NCI-H1930 (cell line): Measurements from ENCODE around the gene TMEM260.
A peak's percentile ranks its signal among the peaks of the same experiment; 100 is the strongest.
"Not testable (repeated sequence)": the region's sequence is repeated elsewhere in the genome, so short reads cannot be mapped to it uniquely, and the experiment has no call there.

Experiments
- DNase-seq, 2 experiments: peaks; one replicate each; lab custom pipeline; 2025; lab: John Stamatoyannopoulos, UW

Gene TMEM260

GRCh38 chr14:56598519-56598918 is 18.9 kb downstream of the TMEM260 start:
- DNase-seq: no peak

DNA sequence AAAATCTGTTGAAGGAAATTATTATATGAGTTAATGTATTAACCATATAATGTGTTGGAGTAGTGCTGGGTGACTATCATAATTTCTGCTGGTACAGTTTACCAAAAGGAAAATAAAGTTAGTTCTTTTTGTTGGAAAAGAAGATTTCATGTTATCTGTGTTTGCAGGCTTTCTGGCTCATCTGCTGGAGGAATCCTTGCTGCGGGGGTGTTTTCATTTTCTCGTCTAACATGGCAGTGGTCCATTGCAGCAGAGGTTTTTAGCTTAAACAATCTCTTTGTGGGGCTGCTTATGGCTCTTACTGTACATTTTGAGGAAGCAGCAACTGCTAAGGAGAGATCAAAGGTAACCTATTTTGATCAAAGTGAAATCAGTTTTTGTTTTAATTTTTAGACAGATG is 24.1 kb downstream of the TMEM260 start:
- DNase-seq: no peak

GRCh38 chr14:56608689-56609088 is 29.1 kb downstream of the TMEM260 start:
- peak; percentile 4 to 80 for DNase-seq

GRCh38 chr14:56611663-56612062 is 32.1 kb downstream of the TMEM260 start:
- not testable (repeated sequence) for DNase-seq

DNA sequence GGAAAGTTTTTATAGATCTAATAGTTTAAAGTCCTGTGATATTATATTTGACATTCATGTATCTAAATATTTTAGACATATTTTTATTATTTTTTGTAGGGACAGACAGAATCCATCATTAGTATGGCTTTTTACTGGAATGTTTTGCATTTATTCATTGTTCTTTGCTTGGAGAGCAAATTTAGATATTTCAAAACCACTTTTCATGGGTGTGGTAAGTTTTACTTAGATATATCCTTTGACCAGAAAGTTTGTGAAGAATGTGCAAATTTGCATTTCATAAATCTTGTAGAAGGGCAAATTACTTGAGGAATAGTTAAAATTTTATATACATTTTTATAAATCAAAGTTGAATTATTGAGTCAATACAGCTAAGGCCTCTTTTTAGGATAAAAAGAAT is 37.5 kb downstream of the TMEM260 start:
- DNase-seq: no peak

- no peak for DNase-seq
These were observed 51.1 kb downstream of the TMEM260 start for GRCh38 chr14:56630707-56631106.

DNA sequence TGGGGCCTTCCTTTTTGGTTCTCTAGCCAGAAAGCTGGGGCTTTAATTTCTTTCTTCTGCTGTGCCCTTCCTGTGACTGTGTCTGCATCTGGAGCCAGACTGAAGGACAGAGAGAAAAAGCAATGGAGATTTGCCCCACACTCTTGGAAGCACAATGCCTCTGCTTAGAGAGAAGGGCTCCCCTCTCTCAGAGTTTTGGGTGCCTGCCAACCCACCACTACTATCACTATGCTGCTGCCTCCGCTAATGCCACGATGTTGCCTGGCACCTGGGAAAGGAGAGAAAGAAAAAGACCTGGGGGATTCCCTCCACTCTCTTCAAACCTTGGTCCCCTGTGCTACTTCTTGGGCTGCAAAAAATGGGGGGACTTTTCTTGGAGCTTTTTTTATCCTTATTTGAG is 52.6 kb downstream of the TMEM260 start:
- DNase-seq: no peak

GRCh38 chr14:56633544-56633943 is 53.9 kb downstream of the TMEM260 start:
- DNase-seq: no peak

DNA sequence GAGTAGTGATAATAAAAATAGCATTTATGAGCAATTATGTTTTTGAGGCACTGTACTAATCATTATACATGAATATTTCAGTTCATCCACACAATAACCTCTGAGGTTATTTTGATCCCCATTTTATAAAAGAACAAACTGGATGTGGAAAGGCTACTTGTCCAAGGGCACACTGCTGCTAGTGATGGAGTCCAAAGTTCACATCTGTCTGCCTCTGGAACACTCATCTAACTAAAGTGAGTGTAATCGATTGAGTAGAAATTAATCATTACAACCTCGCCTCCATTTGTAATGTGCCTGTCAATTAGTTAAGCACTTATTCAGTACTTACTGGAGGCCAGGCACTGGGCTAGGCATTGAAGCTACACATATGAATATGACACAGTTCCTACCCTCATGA is 55.4 kb downstream of the TMEM260 start:
- DNase-seq: no peak

GRCh38 chr14:56647493-56647892 is 67.9 kb downstream of the TMEM260 start:
- DNase-seq: no peak

GRCh38 chr14:56648508-56649301 is 69.1 kb downstream of the TMEM260 start:
- peak in 1 of 2 experiments; percentile 67 for DNase-seq

DNA sequence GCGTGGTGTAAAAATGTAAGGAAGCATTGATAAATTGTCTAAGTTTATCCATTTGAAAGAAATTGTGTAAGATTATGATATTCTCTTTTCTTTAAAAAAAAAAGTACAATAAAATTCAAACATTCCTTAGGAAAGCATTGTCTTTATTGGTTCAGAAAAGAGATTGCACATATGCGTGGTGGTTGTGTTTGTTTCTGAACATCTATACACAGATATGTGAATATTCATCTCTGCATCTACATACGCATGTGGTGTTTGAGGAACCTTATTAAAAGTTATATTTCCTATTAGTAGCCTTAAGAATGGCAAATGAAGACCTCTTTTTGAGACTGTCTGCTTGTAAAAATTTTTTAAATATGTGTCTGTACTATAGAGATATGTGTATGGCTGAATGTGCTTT is 69.8 kb downstream of the TMEM260 start:
- no peak for DNase-seq

- DNase-seq: no peak
These were observed 70.5 kb downstream of the TMEM260 start for GRCh38 chr14:56650048-56650447.

- no peak for DNase-seq
These were observed 71.4 kb downstream of the TMEM260 start for GRCh38 chr14:56650979-56651378.

DNA sequence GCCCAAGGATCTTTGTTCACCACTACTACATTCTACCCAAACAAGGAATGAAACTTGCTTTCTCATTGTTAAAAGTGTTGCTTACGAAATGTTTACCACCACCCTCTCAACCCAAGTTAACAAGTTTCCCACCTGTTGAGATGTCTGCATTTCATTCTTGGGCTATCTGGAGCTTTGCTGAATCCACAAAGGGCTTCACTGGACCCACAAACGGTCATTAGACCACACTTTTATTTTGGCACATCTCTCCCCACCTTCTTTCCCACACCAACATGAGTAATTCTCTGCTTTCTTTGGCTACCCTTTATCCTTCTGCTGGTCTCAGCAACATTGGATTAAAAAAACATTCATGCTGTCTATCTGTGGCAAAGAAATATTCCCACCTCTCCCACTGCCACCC is 78.0 kb downstream of the TMEM260 start:
- DNase-seq: no peak

DNA sequence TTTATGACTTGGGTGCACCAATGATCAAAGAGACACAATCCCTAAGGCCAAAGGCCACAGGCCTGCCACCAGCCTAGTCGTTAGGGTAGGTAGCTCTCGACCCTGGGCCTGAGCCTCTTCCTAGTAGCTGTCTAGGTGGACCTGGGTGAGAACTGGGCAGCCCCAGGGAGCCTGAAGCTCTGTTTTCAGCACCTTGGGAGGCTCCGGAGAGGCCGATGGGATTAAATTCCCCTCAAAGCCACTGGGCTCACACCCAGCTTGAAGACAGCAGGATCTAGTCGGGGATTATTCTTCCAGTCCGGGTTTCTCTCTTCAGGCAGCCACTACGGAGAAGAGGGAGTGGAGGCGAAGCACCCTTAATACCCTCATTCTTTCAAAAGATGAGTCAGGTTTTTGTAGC is 79.8 kb downstream of the TMEM260 start:
- DNase-seq: no peak

GRCh38 chr14:56659964-56660551 is 80.5 kb downstream of the TMEM260 start:
- DNase-seq: no peak

GRCh38 chr14:56660677-56661389 is 81.2 kb downstream of the TMEM260 start:
- DNase-seq: no peak

GRCh38 chr14:56661478-56661877 is 81.9 kb downstream of the TMEM260 start:
- DNase-seq: no peak

DNA sequence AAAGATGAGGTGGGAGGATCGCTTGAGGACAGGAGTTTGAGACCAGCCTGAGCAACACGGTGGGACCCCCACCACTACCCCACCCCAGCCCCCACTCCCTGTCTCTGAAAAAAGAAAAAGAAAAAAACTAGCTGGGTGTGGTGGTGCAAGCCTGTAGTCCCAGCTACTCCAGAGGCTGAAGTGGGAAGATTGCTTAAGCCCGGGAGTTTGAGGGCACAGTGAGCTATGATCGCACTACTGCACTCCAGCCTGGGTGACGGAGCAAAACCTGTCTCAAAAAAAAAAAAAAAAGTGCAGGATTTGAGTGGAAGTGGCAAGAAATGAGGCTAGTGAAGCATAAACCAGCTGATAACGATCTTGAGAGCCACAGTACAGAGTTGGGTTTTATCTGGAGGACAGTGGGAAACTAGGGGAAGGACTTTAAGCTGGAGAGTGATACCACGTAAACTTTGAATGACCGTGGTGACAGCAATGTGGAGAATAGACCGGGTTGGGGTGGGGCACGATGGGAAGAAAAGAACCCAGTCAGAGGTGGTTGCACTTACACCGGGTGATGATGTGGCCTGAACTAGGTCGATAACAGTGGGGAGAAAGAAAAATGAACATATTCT is 85.3 kb downstream of the TMEM260 start:
- no peak for DNase-seq

DNA sequence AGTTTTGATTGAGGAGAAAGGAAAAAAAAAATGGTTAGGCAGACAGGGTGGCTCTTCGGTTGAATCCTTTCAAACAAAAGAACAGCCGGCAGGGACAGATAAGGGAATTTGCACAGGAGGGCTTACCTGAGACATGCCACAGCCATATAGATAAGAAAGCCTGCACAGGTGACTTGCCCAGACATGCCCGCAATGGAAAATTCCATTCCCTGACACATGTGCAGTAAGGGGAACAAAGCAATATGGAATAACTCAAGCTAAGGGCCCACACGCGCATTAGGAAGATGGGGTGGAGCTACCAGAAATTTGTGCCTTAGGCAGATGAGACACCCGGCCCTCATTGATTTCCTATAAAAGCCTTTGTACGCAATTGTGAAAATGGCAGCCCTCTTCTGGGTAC is 86.7 kb downstream of the TMEM260 start:
- DNase-seq: no peak

- DNase-seq: no peak
These were observed 87.1 kb downstream of the TMEM260 start for GRCh38 chr14:56666716-56667115.

DNA sequence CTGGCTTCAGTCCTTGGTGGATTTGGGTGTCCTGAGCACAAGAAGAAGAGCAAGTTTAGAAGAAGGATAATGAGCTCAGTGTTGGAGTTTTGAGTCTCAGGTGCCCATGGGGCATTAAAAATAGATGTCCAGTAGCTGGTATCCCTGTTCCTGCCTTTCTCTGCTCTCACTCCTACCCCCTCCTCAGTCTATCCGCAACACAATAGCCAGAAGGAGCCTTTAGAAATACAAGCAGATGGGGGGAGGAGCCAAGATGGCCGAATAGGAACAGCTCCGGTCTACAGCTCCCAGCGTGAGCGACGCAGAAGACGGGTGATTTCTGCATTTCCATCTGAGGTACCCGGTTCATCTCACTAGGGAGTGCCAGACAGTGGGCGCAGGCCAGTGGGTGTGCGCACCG is 87.7 kb downstream of the TMEM260 start:
- DNase-seq: not testable (repeated sequence)
